ENCODE measurements around the gene PUM2. TPM values are rescaled to one million over a fixed set of nuclear protein-coding genes. Genes with fewer than 3 reads are reported as not detected.

PUM2 gene
- total and polyA plus RNA-seq, 2 donors = 48.6 to 128 TPM

- Histone ChIP-seq H3K4me1 (ENCODE audit: insufficient read depth) (no peaks in the 10 kb centered on the region), H3K4me3 (ENCODE audit: low read depth, low read length) (no peak overlapping the region), H3K36me3 (ENCODE audit: insufficient read depth) (no peaks in the 10 kb centered on the region), H3K27ac (ENCODE audit: low read depth) (peak overlapping the region; percentile 77)
- no peak for DNase-seq (ENCODE audit: extremely low spot score)
- 76% methylated on average over 2 of the region's 2 CpGs for WGBS
Measured at GRCh38 chr2:20214566-20215182, 136.0 kb downstream of the PUM2 start.

- no peak for DNase-seq (ENCODE audit: extremely low spot score)
- no peak overlapping the region for H3K4me3 ChIP-seq (ENCODE audit: low read depth, low read length)
- H3K36me3 ChIP-seq (ENCODE audit: insufficient read depth) = no peaks in the 10 kb centered on the region
- WGBS = 75% methylated on average over 9 of the region's 9 CpGs
- H3K4me1 ChIP-seq (ENCODE audit: insufficient read depth) = no peaks in the 10 kb centered on the region
- H3K27ac ChIP-seq (ENCODE audit: low read depth) = peak overlapping the region; percentile 77
Measured at GRCh38 chr2:20213651-20214565, 136.7 kb downstream of the PUM2 start.

GRCh38 chr2:20212871-20213503 lies 137.7 kb downstream of the PUM2 start:
- DNase-seq (ENCODE audit: extremely low spot score) = no peak
- 73% methylated on average over 16 of the region's 16 CpGs for WGBS
- Histone ChIP-seq H3K27ac (ENCODE audit: low read depth) (peak overlapping the region; percentile 43), H3K36me3 (ENCODE audit: insufficient read depth) (no peaks in the 10 kb centered on the region), H3K4me1 (ENCODE audit: insufficient read depth) (no peaks in the 10 kb centered on the region), H3K4me3 (ENCODE audit: low read depth, low read length) (no peak overlapping the region)

- 56% methylated on average over 11 of the region's 11 CpGs for WGBS
- no peaks in the 10 kb centered on the region for H3K36me3 ChIP-seq (ENCODE audit: insufficient read depth)
- H3K27ac ChIP-seq (ENCODE audit: low read depth) = peak overlapping the region; percentile 82
- peak; percentile 80 for DNase-seq (ENCODE audit: extremely low spot score)
- H3K4me3 ChIP-seq (ENCODE audit: low read depth, low read length) = no peak overlapping the region
- peaks cover 4% of the 10 kb centered on the region for H3K4me1 ChIP-seq (ENCODE audit: insufficient read depth)
Measured at GRCh38 chr2:20212459-20212870, 138.2 kb downstream of the PUM2 start.

GRCh38 chr2:20211860-20212458 lies 138.7 kb downstream of the PUM2 start:
- no peak for DNase-seq (ENCODE audit: extremely low spot score)
- WGBS = 80% methylated on average over 14 of the region's 14 CpGs
- H3K4me3 ChIP-seq (ENCODE audit: low read depth, low read length) = no peak overlapping the region
- H3K4me1 ChIP-seq (ENCODE audit: insufficient read depth) = peaks cover 4% of the 10 kb centered on the region
- H3K27ac ChIP-seq (ENCODE audit: low read depth) = peak overlapping the region; percentile 82
- H3K36me3 ChIP-seq (ENCODE audit: insufficient read depth) = no peaks in the 10 kb centered on the region

DNA sequence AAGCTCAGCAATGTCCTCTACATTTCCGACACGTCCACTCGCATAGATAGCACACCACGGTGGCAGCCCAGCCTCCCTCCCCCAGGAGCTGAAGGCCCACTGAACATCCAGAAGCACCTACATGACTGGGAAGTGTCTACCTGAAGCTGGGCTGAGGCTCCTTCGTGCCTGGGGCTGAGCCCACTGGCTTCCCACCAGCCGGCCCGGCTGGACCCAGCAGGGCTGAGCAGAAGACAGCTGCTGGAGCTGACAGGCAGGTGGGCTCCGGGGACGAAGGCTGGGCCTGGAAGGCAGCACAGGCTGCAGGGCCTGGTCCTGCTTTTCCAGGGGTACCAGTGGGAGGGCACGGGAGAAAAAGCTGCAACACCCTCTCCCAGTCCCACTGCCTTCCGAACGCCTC lies 139.2 kb downstream of the PUM2 start:
- H3K36me3 ChIP-seq (ENCODE audit: insufficient read depth) = no peaks in the 10 kb centered on the region
- no peak for DNase-seq (ENCODE audit: extremely low spot score)
- no peak overlapping the region for H3K4me3 ChIP-seq (ENCODE audit: low read depth, low read length)
- H3K4me1 ChIP-seq (ENCODE audit: insufficient read depth) = peaks cover 4% of the 10 kb centered on the region
- H3K27ac ChIP-seq (ENCODE audit: low read depth) = peak overlapping the region; percentile 82
- WGBS = 86% methylated on average over 12 of the region's 12 CpGs

DNA sequence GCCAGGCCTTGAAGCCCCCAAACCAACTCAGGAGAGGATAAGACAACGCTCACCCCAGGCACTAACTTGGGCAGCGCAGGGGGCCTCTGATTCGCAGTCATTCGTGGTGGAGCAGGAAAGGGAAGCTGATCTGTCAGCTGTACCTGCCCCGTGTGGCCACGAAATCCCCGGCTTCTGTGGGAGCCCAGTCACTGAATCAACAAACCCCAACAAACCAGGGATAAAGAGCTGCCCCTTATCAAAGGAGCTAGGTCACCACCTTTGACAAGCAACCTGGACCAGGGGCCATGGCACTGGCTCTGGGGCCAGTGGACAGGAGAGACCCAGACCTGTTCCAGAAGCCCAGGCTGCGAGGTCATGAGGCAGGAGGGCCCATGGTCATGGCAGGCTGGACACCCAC lies 140.2 kb downstream of the PUM2 start:
- H3K36me3 ChIP-seq (ENCODE audit: insufficient read depth) = no peaks in the 10 kb centered on the region
- peaks cover 4% of the 10 kb centered on the region for H3K4me1 ChIP-seq (ENCODE audit: insufficient read depth)
- peak overlapping the region; percentile 63 for H3K27ac ChIP-seq (ENCODE audit: low read depth)
- no peak for DNase-seq (ENCODE audit: extremely low spot score)
- H3K4me3 ChIP-seq (ENCODE audit: low read depth, low read length) = no peak overlapping the region
- WGBS = 87% methylated on average over 8 of the region's 8 CpGs

DNA sequence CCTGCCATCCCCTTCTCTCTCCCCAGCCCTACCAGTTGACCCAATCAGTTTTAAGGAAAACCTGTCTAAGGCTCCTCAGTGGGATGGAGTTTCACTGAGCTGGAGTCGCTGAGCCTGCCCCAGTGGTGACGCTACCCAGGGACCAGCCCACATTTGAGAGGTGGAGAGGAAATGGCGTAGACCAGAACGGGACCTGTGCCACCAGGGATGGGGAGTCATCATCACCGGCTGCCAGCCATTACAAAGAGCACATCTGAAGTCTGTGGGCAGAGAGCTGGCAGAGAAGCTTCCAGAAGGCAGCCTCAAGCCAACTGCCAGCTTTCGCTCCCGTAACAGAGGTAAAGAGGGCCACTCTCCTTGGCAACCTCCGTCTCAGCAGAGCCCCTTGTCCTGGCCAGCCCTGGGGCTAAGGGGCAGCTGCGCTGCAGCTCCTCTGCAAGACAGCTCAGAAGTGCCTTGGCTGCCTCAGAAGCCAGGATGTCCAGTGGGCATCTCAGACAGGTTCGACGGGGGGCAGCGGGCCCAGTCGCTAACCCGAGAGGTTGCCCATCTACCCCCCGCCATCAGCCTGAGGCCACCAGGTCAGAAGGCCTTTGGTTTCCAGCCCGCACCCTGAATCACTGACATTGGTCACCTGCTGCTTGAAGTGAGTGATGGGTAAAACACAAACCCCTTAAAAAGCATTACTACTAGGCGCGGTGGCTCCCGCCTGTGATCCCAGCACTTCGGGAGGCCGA lies 141.1 kb downstream of the PUM2 start:
- WGBS = 90% methylated on average over 21 of the region's 21 CpGs
- no peak for DNase-seq (ENCODE audit: extremely low spot score)
- Histone ChIP-seq H3K27ac (ENCODE audit: low read depth) (no peak overlapping the region), H3K4me3 (ENCODE audit: low read depth, low read length) (no peak overlapping the region), H3K36me3 (ENCODE audit: insufficient read depth) (no peaks in the 10 kb centered on the region), H3K4me1 (ENCODE audit: insufficient read depth) (peaks cover 4% of the 10 kb centered on the region)

- 58% methylated on average over 5 of the region's 5 CpGs for WGBS
- DNase-seq (ENCODE audit: extremely low spot score) = no peak
- H3K4me3 ChIP-seq (ENCODE audit: low read depth, low read length) = no peak overlapping the region
- peaks cover 4% of the 10 kb centered on the region for H3K4me1 ChIP-seq (ENCODE audit: insufficient read depth)
- no peaks in the 10 kb centered on the region for H3K36me3 ChIP-seq (ENCODE audit: insufficient read depth)
- peak overlapping the region; percentile 87 for H3K27ac ChIP-seq (ENCODE audit: low read depth)
Measured at GRCh38 chr2:20208476-20208859, 142.2 kb downstream of the PUM2 start.

GRCh38 chr2:20207051-20207450 lies 143.6 kb downstream of the PUM2 start:
- Histone ChIP-seq H3K36me3 (ENCODE audit: insufficient read depth) (no peaks in the 10 kb centered on the region), H3K4me1 (ENCODE audit: insufficient read depth) (peaks cover 4% of the 10 kb centered on the region), H3K4me3 (ENCODE audit: low read depth, low read length) (no peak overlapping the region), H3K27ac (ENCODE audit: low read depth) (peak overlapping the region; percentile 58)
- no peak for DNase-seq (ENCODE audit: extremely low spot score)
- 80% methylated on average over 5 of the region's 5 CpGs for WGBS

DNA sequence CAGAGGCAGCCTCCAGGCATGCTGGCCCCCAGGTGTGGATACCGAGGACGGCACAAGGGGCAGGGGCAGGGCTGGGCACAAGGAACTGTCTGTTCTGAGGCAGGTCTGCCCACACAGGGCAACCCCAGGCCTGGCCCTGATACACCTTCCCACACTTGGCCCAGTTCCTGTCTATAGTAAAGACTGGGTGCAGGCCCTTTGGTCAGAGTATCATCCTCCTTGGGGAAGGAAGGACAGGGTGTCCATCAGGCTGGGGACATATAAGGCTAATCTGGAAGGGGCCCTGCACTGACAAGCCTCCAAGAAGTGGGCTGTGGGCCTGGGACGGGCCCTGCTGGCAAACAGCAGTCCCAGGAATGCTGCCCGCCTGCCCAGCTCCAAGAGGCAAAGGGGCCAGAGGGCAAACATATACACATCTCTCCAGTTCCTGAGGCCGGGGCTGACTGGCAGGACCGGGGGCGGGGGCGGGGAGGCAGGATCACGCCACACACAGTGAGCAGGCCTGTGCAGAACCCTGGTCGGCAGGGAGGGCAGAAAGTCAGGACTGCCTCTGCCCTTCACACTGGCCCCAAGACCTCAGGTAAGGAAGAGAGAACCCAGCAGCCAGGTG lies 144.6 kb downstream of the PUM2 start:
- peaks cover 4% of the 10 kb centered on the region for H3K4me1 ChIP-seq (ENCODE audit: insufficient read depth)
- H3K27ac ChIP-seq (ENCODE audit: low read depth) = peak overlapping the region; percentile 60
- WGBS = 88% methylated on average over 10 of the region's 10 CpGs
- no peaks in the 10 kb centered on the region for H3K36me3 ChIP-seq (ENCODE audit: insufficient read depth)
- H3K4me3 ChIP-seq (ENCODE audit: low read depth, low read length) = no peak overlapping the region
- no peak for DNase-seq (ENCODE audit: extremely low spot score)

- Histone ChIP-seq H3K27ac (ENCODE audit: low read depth) (no peak overlapping the region), H3K4me1 (ENCODE audit: insufficient read depth) (peaks cover 4% of the 10 kb centered on the region), H3K36me3 (ENCODE audit: insufficient read depth) (no peaks in the 10 kb centered on the region), H3K4me3 (ENCODE audit: low read depth, low read length) (no peak overlapping the region)
- DNase-seq (ENCODE audit: extremely low spot score) = no peak
- 98% methylated on average over 7 of the region's 7 CpGs for WGBS
Measured at GRCh38 chr2:20205069-20205468, 145.6 kb downstream of the PUM2 start.

All from urinary bladder (tissue), 4 donors.